HCT116 (cell line): ENCODE measurements around the gene TRPM3. TPM values are rescaled to one million over a fixed set of nuclear protein-coding genes. Genes with fewer than 3 reads are reported as not detected.

Experiments
- ATAC-seq: fragments of 200-7000 bp; cut with Tn5 transposase; 2 replicates; pipeline ENCODE4 v1.9.1; 2020; ENCODE audit warnings: mild to moderate bottlenecking, moderate library complexity
- BruUV-seq: library from RNA; stranded (reverse); fragments of 400-500 nt; replicated peaks from 2 replicates; lab custom pipeline; 2021; lab: Mats Ljungman, UMichigan
- CTCF ChIA-PET: fragments of 300-600 bp; sonication (Branson Sonifier 250); formaldehyde crosslinking; loops from one replicate; lab custom pipeline; 2021; ENCODE audit warnings: antibody characterized with exemption; lab: Charles Lee
- POLR2A ChIA-PET: fragments of 300-600, 350-600 bp; sonication (Branson Sonifier 250); formaldehyde crosslinking; loops from one replicate; lab custom pipeline; 2021; ENCODE audit warnings: antibody characterized with exemption; lab: Charles Lee
- RAD21 ChIA-PET, 2 experiments: fragments of 300-600 bp; sonication (Branson Sonifier 250); formaldehyde crosslinking; loops; one replicate each; lab custom pipeline; 2023; ENCODE audit warnings: low total read pairs in 2 of 2; ENCODE audit not compliant: uncharacterized antibody in 2 of 2, unreplicated experiment in 2 of 2, low non-redundant PET in 1 of 2; lab: Charles Lee
- DNase-seq: peaks from one replicate; pipeline ENCODE4 v3.0.0-alpha.2; 2010; ENCODE audit warnings: low read depth, low spot score
- H2AFZ ChIP-seq: fragments of 200-600 bp; shearing (Covaris generic), sonication (generic); 2 replicates; pipeline ENCODE4 v1.6.1; 2017; ENCODE audit warnings: low read depth, mixed run types, mixed read lengths, antibody characterized with exemption, low read length; ENCODE audit not compliant: poor library complexity, severe bottlenecking
- H3K27ac ChIP-seq: 2 replicates; pipeline ENCODE4 v1.5.1; 2012; ENCODE audit warnings: low read depth, low read length
- H3K27me3 ChIP-seq: fragments of 200-600 bp; sonication (generic); 2 replicates; pipeline ENCODE4 v1.6.1; 2016; ENCODE audit warnings: mixed run types, low read length, mixed read lengths; ENCODE audit not compliant: insufficient read depth
- H3K36me3 ChIP-seq, 2 experiments: fragments of 200-500 bp in 1 of 2; fragments of 200-600 bp in 1 of 2; sonication (Bioruptor generic) in 1 of 2; sonication (generic) in 1 of 2; 2 replicates each; pipeline versions ENCODE4 v1.5.1 to v1.6.1; 2014 to 2016; ENCODE audit warnings: low read length in 2 of 2, inconsistent platforms in 1 of 2, mixed read lengths in 1 of 2, mixed run types in 1 of 2; ENCODE audit not compliant: insufficient read depth in 2 of 2, control insufficient read depth in 1 of 2
- H3K4me1 ChIP-seq, 2 experiments: fragments of 200-600 bp in 1 of 2; sonication (generic) in 1 of 2; 2 replicates each; pipeline versions ENCODE4 v1.5.1 to v1.6.1; 2012 to 2017; ENCODE audit warnings: low read length in 2 of 2, inconsistent platforms in 1 of 2, mild to moderate bottlenecking in 1 of 2, mixed read lengths in 1 of 2, mixed run types in 1 of 2, moderate library complexity in 1 of 2; ENCODE audit not compliant: insufficient read depth in 2 of 2, control insufficient read depth in 1 of 2
- H3K4me2 ChIP-seq: fragments of 200-600 bp; sonication (generic); 2 replicates; pipeline ENCODE4 v1.6.1; 2017; ENCODE audit warnings: mixed run types, low read length, mixed read lengths
- H3K4me3 ChIP-seq, 2 experiments: fragments of 200-600 bp in 1 of 2; sonication (generic) in 1 of 2; replicated peaks in 1 of 2; 2 replicates each; pipeline ENCODE4 v1.5.1; 2011 to 2016; ENCODE audit warnings: low read length in 2 of 2, control low read depth in 1 of 2, low read depth in 1 of 2, mild to moderate bottlenecking in 1 of 2, mixed read lengths in 1 of 2, mixed run types in 1 of 2
- H3K79me2 ChIP-seq: fragments of 200-600 bp; sonication (generic); 2 replicates; pipeline ENCODE4 v1.6.1; 2017; ENCODE audit warnings: mild to moderate bottlenecking, mixed run types, low read length, moderate library complexity, mixed read lengths; ENCODE audit not compliant: insufficient read depth
- H3K9ac ChIP-seq: fragments of 200-600 bp; sonication (generic); 2 replicates; pipeline ENCODE4 v1.6.1; 2016; ENCODE audit warnings: low read length, mixed read lengths
- H3K9me2 ChIP-seq: fragments of 200-600 bp; sonication (generic), shearing (Covaris generic); 2 replicates; pipeline ENCODE4 v1.6.1; 2017; ENCODE audit warnings: mixed run types, mild to moderate bottlenecking, moderate library complexity; ENCODE audit not compliant: insufficient read depth
- H3K9me3 ChIP-seq, 2 experiments: fragments of 200-500 bp in 1 of 2; fragments of 200-600 bp in 1 of 2; sonication (Bioruptor generic) in 1 of 2; sonication (generic) in 1 of 2; 2 replicates each; pipeline ENCODE4 v1.6.1; 2014 to 2017; ENCODE audit warnings: low read length in 2 of 2, mixed read lengths in 2 of 2, inconsistent platforms in 1 of 2, low read depth in 1 of 2, mild to moderate bottlenecking in 1 of 2, mixed run types in 1 of 2, moderate library complexity in 1 of 2; ENCODE audit not compliant: control insufficient read depth in 1 of 2, insufficient read depth in 1 of 2
- H4K20me1 ChIP-seq: fragments of 200-600 bp; sonication (generic), shearing (Covaris generic); 2 replicates; pipeline ENCODE4 v1.6.1; 2017; ENCODE audit warnings: mixed run types, mild to moderate bottlenecking, moderate library complexity; ENCODE audit not compliant: insufficient read depth
- CEBPB ChIP-seq: IDR thresholded peaks from 2 replicates; pipeline ENCODE4 v1.6.1; 2012; ENCODE audit warnings: low read depth
- EZH2 ChIP-seq: fragments of 200-600 bp; sonication (generic); IDR thresholded peaks from 2 replicates; pipeline ENCODE4 v1.6.1; 2017; ENCODE audit warnings: antibody characterized with exemption, mixed run types
- EZH2phosphoT487 ChIP-seq: fragments of 200-600 bp; IDR thresholded peaks from 2 replicates; pipeline ENCODE4 v1.6.1; 2018; ENCODE audit warnings: antibody characterized with exemption, borderline replicate concordance
- FOSL1 ChIP-seq: IDR thresholded peaks from 2 replicates; pipeline ENCODE4 v1.6.1; 2012; ENCODE audit warnings: low read depth
- POLR2A ChIP-seq: IDR thresholded peaks from 2 replicates; pipeline ENCODE4 v1.7.0; 2011; ENCODE audit warnings: borderline replicate concordance; ENCODE audit not compliant: insufficient read depth, insufficient read length; ENCODE audit errors: extremely low read depth
- POLR2AphosphoS5 ChIP-seq: IDR thresholded peaks from 2 replicates; pipeline ENCODE4 v1.6.1; 2011; ENCODE audit warnings: mild to moderate bottlenecking, low read depth, low read length, moderate library complexity
- RAD21 ChIP-seq: IDR thresholded peaks from 2 replicates; pipeline ENCODE4 v1.6.1; 2012; ENCODE audit warnings: low read depth, mild to moderate bottlenecking
- SIN3A ChIP-seq: IDR thresholded peaks from 2 replicates; pipeline ENCODE4 v1.6.1; 2012; ENCODE audit warnings: low read depth
- SRF ChIP-seq: IDR thresholded peaks from 2 replicates; pipeline ENCODE4 v1.6.1; 2012; ENCODE audit warnings: low read depth
- TCF7L2 ChIP-seq: IDR thresholded peaks from 2 replicates; pipeline ENCODE4 v1.7.0; 2011; ENCODE audit warnings: borderline replicate concordance, inconsistent platforms; ENCODE audit not compliant: insufficient read depth, insufficient read length; ENCODE audit errors: extremely low read depth
- ZNF274 ChIP-seq: fragments of 200-500 bp; sonication (Bioruptor generic); IDR thresholded peaks from 2 replicates; pipeline ENCODE4 v1.6.1; 2014; ENCODE audit warnings: mild to moderate bottlenecking, low read depth, low read length, inconsistent platforms
- intact Hi-C: fragments of 100-400 bp; cut with micrococcal nuclease; formaldehyde crosslinking; loops from 2 replicates; pipeline ENCODE4 v1.10.0; 2022
- total RNA-seq: library from RNA; stranded (reverse); gene quantifications from one replicate; pipeline ENCODE4 v1.2.1, GENCODE V29; 2021; ENCODE audit not compliant: unreplicated experiment
- TF ChIP-seq, protein P1 (sequence below), 3 experiments: fragments of 200-600 bp in 1 of 3; sonication (generic) in 1 of 3; IDR thresholded peaks in 2 of 3; conservative IDR thresholded peaks in 1 of 3; 2 replicates each; pipeline ENCODE4 v1.5.1; 2012 to 2017; ENCODE audit warnings: low read depth in 2 of 3, low read length in 2 of 3, antibody characterized with exemption in 1 of 3, borderline replicate concordance in 1 of 3, control low read depth in 1 of 3, mild to moderate bottlenecking in 1 of 3, mixed read lengths in 1 of 3, mixed run types in 1 of 3, moderate library complexity in 1 of 3; ENCODE audit not compliant: insufficient read depth in 1 of 3
- TF ChIP-seq, protein P2 (sequence below): IDR thresholded peaks from 2 replicates; pipeline ENCODE4 v1.6.1; 2011; ENCODE audit warnings: mild to moderate bottlenecking, low read length, moderate library complexity; ENCODE audit not compliant: insufficient replicate concordance; ENCODE audit errors: extremely low read depth
- TF ChIP-seq, protein P3 (sequence below): IDR thresholded peaks from 2 replicates; pipeline ENCODE4 v1.6.1; 2012

Gene TRPM3
- total RNA-seq, 1 experiment from 2014 or later = not detected

DNA sequence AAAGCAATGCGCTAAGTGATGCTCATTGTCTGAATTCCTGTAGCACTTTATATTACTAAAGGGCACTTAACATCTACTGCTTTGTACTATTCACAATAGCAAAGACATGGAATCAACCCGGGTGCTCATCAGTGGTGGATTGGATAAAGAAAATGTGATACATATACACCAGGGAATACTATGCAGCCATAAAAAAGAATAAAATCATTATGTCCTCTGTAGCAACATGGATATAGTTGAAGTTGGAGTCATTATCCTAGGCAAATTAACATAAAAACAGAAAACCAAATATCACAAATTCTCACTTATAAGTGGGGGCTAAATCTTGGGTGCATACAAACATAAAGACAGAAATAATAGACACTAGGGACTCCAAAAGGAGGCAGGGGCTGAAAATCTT, 308.3 kb downstream of the TRPM3 start:
- Histone ChIP-seq H3K27ac (no peak overlapping the region), H3K79me2 (no peaks in the 10 kb centered on the region)
- intact Hi-C loops = no loop called here

More for the DNA sequence above, 308.3 kb downstream of the TRPM3 start:
- no peak overlapping the region for H3K4me3 ChIP-seq
- ChIA-PET RAD21 (no interaction called here), POLR2A (no interaction called here), CTCF (no interaction called here)
- no peak overlapping the region for H2AFZ ChIP-seq
- peaks cover 29% of the 10 kb centered on the region for H3K27me3 ChIP-seq
- no peak overlapping the region for H3K9ac ChIP-seq
- no peaks in the 10 kb centered on the region for H3K4me1 ChIP-seq
- no peaks in the 10 kb centered on the region for H3K9me3 ChIP-seq
- TF ChIP-seq, protein P1, sequence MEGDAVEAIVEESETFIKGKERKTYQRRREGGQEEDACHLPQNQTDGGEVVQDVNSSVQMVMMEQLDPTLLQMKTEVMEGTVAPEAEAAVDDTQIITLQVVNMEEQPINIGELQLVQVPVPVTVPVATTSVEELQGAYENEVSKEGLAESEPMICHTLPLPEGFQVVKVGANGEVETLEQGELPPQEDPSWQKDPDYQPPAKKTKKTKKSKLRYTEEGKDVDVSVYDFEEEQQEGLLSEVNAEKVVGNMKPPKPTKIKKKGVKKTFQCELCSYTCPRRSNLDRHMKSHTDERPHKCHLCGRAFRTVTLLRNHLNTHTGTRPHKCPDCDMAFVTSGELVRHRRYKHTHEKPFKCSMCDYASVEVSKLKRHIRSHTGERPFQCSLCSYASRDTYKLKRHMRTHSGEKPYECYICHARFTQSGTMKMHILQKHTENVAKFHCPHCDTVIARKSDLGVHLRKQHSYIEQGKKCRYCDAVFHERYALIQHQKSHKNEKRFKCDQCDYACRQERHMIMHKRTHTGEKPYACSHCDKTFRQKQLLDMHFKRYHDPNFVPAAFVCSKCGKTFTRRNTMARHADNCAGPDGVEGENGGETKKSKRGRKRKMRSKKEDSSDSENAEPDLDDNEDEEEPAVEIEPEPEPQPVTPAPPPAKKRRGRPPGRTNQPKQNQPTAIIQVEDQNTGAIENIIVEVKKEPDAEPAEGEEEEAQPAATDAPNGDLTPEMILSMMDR (IDR thresholded peaks at IDR 0.05 in 2 of 3, conservative IDR thresholded peaks at IDR 0.05 in 1 of 3; ENCODE audit: borderline replicate concordance in 1 of 3, insufficient read depth in 1 of 3, low read depth in 2 of 3, low read length in 2 of 3) = no peak
- TF ChIP-seq POLR2AphosphoS5 (no peak), ZNF274 (no peak), EZH2 (no peak), RAD21 (no peak), SIN3A (no peak), POLR2A (no peak), SRF (no peak), CEBPB (no peak), FOSL1 (no peak), TCF7L2 (no peak), EZH2phosphoT487 (no peak)
- TF ChIP-seq, protein P2, sequence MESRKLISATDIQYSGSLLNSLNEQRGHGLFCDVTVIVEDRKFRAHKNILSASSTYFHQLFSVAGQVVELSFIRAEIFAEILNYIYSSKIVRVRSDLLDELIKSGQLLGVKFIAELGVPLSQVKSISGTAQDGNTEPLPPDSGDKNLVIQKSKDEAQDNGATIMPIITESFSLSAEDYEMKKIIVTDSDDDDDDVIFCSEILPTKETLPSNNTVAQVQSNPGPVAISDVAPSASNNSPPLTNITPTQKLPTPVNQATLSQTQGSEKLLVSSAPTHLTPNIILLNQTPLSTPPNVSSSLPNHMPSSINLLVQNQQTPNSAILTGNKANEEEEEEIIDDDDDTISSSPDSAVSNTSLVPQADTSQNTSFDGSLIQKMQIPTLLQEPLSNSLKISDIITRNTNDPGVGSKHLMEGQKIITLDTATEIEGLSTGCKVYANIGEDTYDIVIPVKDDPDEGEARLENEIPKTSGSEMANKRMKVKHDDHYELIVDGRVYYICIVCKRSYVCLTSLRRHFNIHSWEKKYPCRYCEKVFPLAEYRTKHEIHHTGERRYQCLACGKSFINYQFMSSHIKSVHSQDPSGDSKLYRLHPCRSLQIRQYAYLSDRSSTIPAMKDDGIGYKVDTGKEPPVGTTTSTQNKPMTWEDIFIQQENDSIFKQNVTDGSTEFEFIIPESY = no peak
- TF ChIP-seq, protein P3, sequence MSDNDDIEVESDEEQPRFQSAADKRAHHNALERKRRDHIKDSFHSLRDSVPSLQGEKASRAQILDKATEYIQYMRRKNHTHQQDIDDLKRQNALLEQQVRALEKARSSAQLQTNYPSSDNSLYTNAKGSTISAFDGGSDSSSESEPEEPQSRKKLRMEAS = no peak
- DNase-seq (no peak), ATAC-seq (no peak)
- H3K36me3 ChIP-seq = no peaks in the 10 kb centered on the region
- H3K4me2 ChIP-seq = no peak overlapping the region
- no TSS peak for BruUV-seq
- no peaks in the 10 kb centered on the region for H4K20me1 ChIP-seq
- no peaks in the 10 kb centered on the region for H3K9me2 ChIP-seq
